ENCODE data around the gene MAGEC1.

GRCh38 chrX:141945426-141945825, 41.7 kb downstream of the MAGEC1 start:
- no peak for TF ChIP-seq CTCF (conservative IDR thresholded peaks at IDR 0.05; ENCODE audit: low read length)
- TF ChIP-seq EZH2phosphoT487 (IDR thresholded peaks at IDR 0.05; ENCODE audit: borderline replicate concordance): no peak
